Retina (tissue), 1 donor: ENCODE results near the gene MCCC1.
"Not testable (repeated sequence)": the region's sequence is repeated elsewhere in the genome, so short reads cannot be mapped to it uniquely, and the experiment has no call there.

ENCODE experiments used
- DNase-seq: peaks from one replicate; pipeline ENCODE4 v3.0.0-alpha.2; 2016

The MCCC1 gene

GRCh38 chr3:183038757-183039156 lies 60.5 kb downstream of the MCCC1 start:
- no peak for DNase-seq

DNA sequence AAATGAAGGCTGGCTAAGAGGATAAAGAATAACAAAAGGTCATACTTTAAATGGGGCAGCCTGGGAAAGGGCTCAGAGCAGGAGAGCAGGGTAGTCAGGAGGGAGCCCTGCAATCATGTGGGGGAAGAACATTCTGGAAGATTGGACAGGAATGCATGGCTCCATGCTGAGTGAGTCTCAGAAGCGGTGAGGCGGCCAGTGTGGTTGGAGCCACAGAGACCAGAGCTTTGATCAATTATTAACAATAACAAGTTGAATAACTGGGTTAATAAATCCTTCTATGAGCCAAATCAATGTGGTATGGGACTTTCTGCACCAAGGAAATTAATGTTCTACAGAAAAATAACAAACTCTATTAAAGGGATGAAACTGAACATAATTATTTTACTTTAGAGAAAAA lies 61.1 kb downstream of the MCCC1 start:
- DNase-seq: no peak

DNA sequence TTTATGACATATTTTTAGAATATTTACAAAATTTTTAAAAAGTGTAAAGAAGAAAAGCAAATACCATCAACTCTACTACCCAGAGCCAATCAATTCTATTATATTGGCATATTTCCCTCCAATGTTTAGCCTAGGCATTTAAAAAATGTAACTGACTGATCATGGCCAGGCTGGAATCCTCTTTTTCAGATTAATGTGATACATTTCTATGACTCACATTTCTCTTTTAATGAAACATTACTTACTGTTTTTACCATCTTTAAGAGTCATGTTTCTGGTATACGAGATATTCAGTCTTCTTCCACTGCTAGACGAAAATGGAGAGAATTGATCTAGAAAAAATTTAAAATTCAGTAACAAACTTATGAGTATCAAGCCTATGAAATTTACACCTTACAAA lies 65.5 kb downstream of the MCCC1 start:
- DNase-seq: no peak

GRCh38 chr3:183032880-183033555 lies 66.3 kb downstream of the MCCC1 start:
- DNase-seq: no peak

DNA sequence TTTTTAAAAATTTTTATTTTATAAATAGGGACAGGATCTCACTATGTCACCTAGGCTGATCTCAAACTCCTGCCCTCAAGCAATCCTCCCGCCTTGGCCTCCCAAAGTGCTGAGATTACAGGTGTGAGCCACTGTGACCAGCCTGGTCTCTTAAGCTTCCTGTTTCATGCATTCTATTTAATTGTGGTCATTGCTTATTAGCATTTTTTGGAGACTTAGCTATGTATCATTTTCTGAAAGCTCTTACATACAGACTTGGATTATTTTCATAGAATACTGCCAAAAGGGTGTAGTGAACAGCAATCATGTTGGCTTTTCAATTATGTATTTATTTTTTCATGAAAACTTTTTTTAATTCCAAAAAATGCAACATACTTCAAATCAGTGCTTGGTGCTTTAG lies 67.5 kb downstream of the MCCC1 start:
- no peak for DNase-seq

DNA sequence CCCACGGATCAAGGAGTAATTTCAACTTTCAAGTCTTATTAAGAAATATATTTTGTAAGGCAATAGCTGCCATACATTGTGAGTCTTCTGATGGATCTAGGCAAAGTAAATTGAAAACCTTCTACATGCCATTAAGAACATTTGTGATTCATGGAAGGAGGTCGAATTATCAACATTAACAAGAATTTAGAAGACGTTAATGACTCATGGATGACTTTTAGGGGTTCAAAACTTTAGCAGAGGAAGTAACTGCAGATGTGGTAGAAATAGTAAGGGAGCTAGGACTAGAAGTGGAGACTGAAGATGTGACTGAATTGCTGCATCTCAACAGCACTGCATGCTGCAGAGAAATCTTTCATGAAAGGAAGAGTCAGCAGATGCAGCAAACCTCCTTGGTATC lies 70.9 kb downstream of the MCCC1 start:
- DNase-seq: no peak

- no peak for DNase-seq
Observed at GRCh38 chr3:183027276-183027675, 72.0 kb downstream of the MCCC1 start.

- no peak for DNase-seq
Observed at GRCh38 chr3:183022936-183023516, 76.3 kb downstream of the MCCC1 start.

DNA sequence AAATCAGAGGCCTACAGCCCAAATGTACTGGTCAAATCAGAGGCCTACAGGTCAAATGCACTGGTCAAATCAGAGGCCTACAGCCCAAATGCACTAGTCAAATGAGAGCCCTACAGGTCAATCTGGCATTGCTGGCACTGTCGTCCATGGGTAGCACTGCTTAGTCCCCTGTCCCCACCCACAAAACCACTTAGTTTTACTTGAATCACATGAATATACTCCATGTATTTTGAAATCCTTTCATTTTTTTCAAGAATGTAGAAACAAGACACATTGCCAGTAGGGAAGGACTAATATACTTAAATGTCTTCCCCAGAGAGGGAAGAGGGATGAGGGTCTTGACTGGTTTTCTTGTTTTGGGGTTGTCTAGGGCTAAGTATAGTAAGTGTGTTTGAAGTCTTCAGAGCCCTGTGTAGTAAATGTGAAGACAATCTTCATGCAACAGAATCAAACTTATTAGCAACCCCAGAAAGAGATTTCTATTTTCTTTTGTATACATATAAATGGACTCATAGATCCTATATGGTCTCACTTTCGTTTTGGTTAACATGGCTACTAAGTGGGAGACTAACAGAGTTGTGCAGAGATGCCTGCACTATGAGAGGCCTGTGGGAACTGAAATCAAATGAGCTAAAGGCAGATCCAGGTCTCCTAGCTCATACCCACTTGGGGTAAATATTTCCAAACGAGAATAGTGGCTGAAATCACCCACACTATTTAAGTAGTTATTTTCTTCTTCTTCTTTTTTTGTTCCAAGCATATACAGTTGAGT lies 80.7 kb downstream of the MCCC1 start:
- no peak for DNase-seq

GRCh38 chr3:183015185-183015584 lies 84.1 kb downstream of the MCCC1 start:
- no peak for DNase-seq

GRCh38 chr3:183013856-183014255 lies 85.4 kb downstream of the MCCC1 start:
- DNase-seq: no peak

DNA sequence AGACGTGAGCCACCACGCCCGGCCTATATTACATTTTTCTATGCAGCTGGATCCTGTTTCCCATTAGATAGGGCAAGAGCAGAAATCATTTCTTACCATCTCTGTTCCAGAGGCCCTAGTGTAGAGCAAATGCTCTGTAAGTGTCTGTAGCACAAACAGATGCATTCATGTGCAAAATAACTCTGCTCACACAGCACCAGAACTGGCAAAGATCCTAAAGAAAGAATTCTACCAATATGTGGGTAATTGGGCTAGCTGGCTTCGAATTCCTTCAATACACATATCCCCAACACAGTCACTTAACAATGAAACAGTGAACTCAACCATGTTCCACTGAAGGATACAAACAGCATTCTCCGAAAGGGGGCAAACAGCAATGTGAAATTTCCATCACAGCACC lies 86.2 kb downstream of the MCCC1 start:
- no peak for DNase-seq

GRCh38 chr3:183008800-183009199 lies 90.5 kb downstream of the MCCC1 start:
- no peak for DNase-seq

GRCh38 chr3:183008303-183008702 lies 91.0 kb downstream of the MCCC1 start:
- DNase-seq: no peak

- DNase-seq: no peak
Observed at GRCh38 chr3:183006396-183007002, 92.8 kb downstream of the MCCC1 start.

- DNase-seq: no peak
Observed at GRCh38 chr3:182999767-183000166, 99.5 kb downstream of the MCCC1 start.

DNA sequence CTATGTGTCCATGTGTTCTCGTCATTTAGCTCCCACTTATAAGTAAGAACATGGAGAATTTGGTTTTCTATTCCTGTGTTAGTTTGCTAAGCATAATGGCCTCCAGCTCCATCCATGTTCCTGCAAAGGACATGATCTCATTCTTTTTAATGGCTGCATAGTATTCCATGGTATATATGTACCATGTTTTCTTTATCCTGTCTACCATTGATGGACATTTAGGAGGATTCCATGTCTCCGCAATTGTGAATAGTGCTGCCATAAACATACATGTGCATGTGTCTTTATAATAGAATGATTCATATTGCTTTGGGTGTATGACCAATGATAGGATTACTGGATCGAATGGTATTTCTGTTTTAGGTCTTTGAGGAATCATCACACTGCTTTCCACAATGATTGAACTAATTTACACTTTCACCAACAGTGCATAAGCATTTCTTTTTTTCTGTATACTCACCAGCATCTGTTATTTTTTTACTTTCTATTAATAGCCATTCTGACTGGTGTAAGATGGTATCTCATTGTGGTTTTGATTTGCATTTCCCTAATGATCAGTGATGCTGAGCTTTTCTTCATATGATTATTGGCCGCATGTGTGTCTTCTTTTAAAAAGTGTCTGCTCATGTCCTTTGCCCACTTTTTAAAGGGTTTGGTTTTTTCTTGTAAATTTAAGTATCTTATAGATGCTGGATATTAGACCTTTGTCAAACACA lies 105.7 kb downstream of the MCCC1 start:
- DNase-seq: not testable (repeated sequence)

DNA sequence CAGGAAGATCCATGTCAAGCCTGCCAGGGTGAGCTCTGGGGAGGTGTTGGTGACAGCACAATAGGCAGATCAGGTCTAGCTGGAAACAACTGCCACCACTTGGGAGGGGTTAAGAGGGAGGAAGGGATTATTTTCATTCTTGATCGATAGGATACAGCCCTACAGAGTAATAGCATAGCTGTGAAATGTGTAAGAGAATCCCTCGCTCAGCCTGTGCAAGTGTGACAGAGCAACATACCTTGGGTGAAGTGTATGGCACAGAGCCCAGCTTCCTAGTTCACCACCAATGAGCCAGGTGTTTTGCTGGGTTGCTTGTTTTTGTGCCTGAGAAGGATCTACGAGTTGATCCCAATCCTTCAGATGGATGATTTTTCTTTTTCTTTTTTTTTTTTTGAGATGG lies 109.7 kb downstream of the MCCC1 start:
- DNase-seq: no peak

GRCh38 chr3:182986021-182986420 lies 113.3 kb downstream of the MCCC1 start:
- DNase-seq: no peak

GRCh38 chr3:182983876-182984275 lies 115.4 kb downstream of the MCCC1 start:
- no peak for DNase-seq

- no peak for DNase-seq
Observed at GRCh38 chr3:182981038-182981380, 118.3 kb downstream of the MCCC1 start.

- DNase-seq: peak; percentile 80
Observed at GRCh38 chr3:182980204-182981037, 118.9 kb downstream of the MCCC1 start, which contains the start of gene DCUN1D1. TSS of gene DCUN1D1 (minus strand) at chr3:182980538. CDS start at chr3:182980489, 49 bp downstream.
